NCI-H1930 (cell line): Measurements from ENCODE around the gene BRD3OS.
A peak's percentile ranks its signal among the peaks of the same experiment; 100 is the strongest.
"Not testable (repeated sequence)": the region's sequence is repeated elsewhere in the genome, so short reads cannot be mapped to it uniquely, and the experiment has no call there.

Experiments used
- DNase-seq, 2 experiments: peaks; one replicate each; lab custom pipeline; 2025; lab: John Stamatoyannopoulos, UW

Gene BRD3OS

DNA sequence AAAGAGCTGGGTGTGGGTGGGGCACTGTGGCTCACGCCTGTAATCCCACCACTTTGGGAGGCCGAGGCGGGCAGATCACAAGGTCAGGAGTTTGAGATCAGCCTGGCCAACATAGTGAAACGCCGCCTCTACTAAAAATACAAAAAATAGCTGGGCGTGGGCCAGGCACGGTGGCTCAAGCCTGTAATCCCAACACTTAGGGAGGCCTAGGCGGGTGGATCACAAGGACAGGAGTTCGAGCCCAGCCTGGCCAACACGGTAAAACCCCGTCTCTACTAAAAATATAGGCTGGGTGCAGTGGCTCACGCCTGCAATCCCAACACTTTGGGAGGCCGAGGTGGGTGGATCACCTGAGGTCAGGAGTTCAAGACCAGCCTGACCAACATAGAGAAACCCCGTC is 36.5 kb upstream of the BRD3OS start:
- DNase-seq = not testable (repeated sequence)

DNA sequence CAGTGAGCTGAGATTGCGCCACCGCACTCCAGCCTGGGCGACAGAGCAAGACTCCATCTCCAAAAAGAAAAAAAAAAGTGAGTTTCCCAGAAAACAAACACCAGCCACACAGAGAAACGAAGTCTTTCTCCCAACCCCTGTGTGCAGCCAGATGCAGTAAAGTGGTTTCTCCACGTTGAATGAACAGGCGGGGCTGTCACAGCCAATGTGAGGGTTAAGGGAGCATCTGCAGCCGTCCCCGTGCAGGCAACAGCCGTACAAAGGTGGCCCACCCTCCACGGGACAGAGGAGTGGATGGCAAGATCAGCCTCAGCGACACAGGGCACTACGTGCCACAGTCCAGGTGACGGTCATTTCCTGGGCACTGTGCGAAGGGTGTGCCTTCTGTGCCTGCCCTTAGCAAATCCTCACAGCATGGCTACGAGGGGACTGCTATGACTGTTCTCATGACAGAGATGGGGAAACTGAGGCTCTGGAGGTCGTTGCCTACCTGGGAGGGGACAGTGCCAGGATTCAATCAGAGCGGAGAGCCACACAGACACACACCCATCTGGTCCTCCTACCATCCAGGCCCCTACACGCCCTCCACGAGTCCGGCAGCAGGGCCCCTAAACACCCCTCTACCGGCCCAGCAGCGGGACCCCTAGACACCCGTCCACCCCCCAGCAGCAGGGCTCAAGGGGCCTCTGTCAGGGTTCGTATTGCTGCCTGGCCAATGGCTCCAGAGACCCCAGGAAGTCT is 35.5 kb upstream of the BRD3OS start:
- no peak for DNase-seq

DNA sequence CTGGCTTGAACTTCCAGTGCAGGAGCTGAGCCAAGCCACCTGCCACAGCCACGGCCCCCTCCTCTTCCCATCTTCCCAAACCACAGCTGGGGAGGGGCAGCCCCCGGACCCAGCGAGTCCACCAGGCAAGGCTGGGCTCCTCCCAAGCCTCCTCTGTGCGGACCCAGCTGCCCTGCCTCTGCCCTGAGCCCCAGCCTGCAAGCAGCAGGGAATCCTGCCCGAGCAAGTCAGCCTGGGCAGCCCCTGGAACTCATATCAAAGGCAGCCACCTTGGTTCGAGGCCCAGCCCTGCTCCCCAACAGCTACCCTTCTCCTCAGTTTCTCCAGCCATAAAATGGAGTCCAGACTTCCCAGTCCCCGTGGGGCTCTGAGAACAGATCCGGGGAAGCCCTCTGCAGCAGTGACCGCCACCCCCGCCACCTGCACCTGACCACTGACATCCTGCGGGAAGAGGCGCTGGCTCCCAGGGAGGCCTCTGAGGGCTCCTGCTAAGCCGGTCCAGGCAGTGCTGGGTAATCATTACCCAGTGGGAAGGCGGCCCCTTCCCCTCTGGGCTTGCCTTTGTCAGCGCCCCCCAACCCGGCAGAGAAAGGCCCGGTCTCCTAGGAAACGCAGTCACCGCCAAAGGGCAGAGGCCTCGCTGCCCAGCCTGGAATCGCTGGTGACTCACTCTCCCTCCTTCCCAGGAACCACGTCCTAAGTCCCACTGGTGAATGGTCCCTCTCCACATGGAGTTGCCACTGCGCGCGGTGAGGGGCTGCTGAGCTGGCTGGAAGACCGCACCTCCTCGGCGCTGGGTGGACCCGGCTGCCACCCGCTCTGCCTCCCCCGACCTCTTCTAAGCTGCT is 34.7 kb upstream of the BRD3OS start:
- no peak for DNase-seq

DNA sequence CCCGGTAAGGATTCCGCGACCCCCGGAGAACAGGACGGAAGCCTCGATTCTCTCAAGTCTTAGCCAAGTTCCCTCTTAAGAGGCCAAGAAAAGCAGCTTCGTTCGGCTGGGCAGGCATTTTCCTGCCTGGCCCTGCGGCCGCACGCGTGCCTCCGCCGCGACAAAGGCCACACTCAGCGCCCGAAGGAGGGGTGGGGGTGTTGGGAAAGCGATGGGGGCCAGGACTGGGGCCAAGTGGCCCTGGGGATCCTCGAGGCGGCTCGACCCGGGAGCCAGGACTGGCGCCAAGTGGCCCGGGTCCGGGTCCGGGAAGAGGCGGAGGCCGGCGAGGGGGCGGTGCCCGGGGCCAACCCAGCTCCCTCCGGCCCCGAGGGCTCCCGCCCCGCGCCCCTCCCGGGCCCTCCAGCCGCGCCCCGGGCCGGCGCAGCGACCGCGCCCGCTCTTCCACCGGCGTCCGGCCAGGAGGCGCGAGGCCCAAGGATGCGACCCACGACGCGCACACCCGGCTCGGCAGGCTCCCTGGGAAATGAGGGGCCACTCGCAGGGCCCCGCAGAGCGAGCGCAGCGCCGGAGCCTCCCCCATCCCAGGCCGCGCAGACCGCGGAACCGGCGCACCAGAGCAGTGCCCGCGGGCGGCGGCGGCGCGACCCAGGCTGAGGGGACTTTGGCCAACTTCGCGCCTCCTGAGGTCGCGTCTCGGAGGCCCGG is 33.9 kb upstream of the BRD3OS start:
- no peak for DNase-seq

DNA sequence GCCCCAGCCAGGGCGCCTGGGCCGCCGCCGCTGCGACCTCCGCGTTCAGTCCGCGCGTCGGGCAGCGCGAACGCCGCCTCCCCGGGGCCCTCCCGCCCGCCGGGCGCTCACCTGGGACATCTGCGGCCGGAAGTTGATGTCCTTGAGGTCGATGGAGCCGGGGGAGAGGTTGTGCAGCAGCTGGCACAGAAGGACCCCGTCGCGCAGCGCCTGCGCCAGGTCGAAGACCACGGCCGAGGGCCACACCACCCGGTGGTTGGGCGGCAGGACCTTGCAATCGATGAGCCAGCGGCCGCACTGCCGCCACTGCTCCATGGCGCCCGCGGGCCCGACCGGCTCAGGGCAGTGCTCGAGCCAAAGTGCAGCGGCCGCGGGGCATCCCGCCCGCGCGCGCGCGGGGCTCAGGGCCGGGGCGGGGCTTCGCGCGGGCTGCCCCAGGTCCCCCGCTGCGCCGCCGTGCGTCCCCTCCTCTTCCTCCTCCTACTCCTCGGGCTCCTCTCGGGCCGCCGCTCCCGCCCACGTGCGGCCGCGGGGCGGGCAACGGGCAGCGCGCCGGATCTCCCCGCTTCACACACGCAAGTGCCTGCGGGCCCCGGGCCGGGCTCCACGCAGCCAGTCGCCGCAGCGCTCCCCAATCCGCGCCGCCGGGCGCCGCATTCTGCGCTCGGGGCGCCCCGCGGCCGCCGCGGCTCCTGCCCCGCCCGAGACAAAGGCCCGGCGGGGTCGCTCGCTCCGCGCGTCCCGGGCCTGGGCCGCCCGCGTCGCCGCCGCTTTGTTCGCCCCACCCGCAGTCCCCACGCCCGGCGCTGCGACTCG is 33.1 kb upstream of the BRD3OS start, which contains the start of gene VAV2:
VAV2 (minus strand) TSS at position 361 of the 816 bp plus-strand sequence; CDS start at position 315, 46 bp downstream.
- peak; percentile 23 to 48 for DNase-seq

DNA sequence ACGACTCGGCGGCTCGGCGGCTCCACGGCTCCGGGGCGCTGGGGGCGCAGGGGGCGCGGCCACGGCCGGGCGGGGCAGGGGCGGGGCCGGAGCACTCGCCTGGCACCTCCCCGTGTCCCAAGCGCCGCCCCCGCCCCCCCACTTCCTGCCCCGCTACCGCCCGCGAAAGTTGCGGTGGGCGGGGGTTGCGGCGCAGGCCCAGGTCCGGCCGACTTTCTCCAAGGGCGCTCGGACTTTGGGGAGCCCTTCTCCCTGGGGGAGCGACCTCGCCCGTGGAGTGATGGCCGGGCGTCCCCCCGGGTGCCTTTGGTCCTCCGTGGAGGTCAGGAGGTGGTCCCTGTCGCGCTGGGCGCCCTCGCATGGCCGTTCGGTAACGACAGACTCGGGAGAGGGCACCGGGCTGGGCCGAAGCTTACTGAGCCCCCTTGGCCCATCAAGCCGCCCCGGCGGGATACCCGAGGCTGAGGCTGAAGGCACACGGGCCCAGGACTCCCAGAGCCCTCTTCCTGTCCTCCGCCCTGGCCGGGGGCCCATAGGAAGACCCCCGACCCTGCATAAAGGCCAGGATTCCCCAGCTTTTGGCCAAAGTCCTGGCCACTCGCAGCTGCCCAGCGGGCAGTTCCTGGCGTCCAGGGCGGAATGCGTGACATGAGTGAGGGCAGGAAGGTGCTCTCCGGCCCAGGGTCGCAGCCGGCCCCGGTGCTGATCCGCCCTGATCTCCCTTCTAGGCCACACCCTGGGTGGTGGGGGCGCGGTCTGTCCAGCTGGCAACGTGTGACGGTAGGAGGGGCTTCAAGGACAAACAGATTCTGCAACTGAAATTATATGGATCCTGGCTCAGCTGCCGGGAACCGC is 32.3 kb upstream of the BRD3OS start:
- DNase-seq = peak; percentile 36 to 63

DNA sequence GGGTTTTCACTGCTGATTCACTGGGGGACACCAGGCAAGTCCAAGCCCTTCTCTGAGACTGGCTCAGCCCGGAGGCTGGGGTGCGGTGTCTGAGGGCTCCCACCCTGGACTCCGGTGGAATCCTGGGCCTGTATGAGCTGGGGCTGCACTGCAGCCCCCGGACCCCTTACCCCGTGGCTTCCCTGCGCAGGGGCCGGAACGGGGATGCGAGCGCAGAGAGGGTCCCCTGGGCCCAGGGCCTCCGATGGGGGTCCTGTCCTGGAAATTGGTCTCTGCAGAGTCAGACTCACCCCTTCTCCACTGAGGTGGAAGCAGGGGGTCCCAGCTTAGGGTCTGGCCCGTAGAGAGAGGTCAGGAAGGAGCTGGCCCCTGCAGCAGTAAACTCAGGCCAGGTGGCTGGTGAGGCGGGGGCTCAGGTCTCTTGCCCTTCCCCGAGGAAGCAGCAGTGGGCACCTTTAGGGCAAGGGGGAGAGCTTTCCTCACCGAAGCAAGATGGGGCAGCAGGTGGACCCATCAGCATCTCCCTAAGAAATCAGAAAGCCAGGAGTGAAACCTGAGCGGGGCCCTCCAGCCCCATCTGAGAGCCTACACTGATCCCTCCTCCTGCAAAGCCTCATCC is 31.5 kb upstream of the BRD3OS start:
- DNase-seq = no peak

DNA sequence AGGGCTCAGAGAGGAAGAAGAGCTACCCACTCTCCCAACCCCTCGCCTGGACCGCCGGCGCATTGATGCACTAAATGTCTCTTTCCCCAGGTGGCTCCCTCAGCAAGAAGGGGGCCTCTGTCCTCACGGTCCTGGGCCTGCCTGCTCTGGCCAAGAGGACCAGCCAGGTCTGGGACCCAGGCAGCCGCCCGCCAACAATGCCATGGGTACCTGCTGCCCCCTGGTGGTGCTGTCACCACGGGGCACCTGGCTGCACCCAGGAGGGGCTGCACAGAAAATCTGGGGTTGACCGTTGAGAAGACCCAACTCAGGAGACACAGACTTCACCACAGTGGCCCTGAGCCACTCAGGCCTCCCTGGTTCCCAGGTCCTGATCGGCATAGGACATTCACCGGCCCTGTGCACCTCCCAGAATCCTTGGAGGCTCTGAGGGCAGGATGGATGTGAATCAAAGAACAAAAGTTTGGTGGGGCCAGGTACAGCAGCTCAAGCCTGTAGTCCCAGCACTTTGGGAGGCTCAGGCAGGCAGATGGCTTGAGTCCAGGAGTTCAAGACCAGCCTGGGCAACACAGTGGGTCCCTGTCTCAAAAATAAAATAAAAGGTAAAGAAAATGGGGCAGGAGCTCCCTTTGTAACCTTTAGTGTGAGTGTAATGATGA is 30.8 kb upstream of the BRD3OS start:
- DNase-seq = peak; percentile 50 to 58

DNA sequence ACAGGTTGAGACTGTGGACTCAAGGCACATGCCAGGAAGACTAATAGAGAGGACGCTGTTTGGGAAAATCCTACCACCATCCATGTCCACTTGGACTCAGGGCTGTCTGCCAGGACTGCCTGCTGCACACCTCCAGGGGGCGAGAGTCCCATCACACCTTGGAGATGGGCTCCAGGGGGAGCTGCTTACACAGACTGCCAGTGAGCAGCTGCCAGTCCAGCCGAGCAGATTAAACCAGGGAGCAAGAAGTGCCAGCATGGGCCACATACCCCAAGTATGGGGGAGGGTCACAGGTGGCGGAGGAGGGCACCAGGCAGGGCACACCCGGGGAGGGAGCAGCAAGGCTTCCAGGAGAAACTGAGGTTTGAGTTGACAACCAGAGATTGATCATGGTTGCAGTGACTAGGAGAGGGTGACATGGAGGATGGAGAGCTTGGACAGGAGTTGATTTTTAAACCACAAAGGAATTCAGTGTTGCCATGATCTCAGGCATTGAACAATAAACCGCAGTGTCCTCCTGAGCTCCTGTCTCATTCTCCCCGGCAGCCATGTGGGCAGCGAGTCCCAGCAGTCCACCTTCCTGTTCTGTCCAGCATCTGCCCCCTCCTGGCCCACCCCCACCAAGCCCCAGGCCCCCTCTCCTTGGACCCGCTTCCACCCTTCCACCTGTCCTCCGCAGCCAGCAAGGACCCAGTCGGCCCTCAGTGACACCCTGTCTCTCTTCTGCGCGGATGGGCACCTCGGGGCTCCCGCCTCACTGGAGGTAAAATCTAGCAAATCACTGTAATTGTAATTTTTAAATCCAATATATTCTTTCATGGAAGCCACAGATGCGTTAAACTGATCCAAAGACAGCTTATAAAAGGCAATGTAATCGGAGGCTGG is 30.0 kb upstream of the BRD3OS start:
- peak; percentile 12 to 13 for DNase-seq

DNA sequence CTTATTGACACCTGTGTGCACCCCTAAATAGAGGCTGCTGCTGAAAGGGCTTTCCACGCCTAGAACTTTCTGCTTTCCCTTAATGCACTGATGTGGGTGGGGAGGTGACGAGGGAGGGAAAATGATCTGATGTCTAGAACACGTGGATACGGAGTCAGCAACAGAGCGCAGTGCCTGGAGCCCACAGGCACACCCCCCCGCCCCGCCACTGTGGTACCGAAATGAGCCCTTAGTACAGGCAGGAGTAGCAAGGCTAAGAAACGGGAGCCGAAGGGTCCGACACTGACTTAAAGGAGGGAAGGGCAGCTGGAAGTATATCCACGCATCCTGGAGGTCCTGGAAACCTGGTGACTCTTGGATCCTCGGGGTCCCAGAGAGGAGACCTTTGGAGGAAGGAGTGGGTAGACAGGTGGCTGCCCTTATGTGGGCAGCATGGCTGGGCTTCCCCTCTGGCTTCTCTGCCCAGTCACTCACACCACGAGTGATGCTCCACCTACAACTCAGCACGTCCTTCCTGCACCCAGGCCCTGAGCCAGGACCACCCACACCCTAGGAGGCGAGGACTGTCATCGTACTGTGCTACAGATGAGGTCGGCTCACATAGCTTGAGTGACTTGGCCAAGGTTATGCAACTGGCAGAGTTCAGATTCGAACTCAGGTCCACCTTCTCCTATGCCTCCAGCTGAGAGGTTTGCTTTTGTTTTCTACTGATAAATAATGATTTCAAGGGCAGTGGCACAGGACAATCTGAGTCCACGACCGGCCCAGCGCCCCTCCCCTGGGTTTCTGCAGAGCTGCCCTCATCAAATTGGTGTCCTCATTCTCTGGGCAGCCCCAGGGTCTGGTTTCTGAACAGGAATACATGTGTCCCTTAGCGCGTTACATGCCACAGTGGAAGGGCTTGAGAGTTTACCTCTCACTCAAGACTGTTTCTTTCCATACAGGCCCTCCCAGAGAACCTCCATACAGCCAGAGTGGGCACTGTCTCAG is 28.5 kb upstream of the BRD3OS start:
- no peak for DNase-seq

DNA sequence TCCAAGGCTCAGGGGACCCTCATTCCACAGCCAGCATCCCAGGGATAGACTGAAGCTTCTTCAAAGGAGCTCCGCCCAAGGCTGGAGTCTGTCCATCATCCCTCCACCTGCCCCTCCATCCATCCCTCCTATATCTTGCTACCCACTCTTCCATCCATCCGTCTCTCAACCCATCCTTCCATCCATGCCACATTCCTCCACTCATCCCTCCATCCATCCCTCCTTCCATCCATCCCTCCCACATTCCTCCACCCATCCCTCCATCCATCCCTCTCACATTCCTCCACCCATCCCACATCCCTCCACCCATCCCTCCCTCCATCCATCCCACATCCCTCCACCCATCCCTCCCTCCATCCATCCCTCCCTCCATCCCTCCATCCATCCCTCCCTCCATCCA is 27.7 kb upstream of the BRD3OS start:
- DNase-seq = no peak

DNA sequence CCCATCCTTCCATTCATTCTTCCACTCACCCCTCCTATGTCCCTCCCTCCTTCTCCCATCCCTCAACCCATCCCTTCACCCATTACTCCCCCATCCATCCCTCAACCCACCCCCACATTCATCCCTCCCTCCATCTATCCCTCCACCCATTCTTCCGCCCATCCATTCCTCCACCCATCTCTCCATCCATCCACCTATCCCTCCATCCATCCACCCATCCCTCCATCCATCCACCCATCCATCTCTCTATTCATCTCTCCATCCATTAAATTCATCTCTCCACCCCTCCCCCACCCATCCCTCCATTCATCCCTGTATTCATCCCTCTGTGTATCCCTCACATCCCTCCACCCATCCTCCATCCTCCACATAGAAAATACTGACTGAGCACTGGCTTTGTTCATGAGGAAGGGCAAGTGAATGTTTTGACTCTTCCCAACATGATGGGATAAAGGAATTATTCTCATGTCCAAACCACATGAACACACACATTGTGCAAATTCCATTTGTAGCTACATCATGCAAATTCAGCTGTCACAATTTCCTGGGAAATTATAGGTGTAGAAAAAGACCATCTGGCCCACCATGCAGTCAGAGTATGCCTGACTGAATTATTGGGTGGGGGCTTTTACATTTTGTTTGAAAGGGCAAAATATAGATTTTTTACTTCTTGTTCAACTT is 26.2 kb upstream of the BRD3OS start:
- DNase-seq = no peak

DNA sequence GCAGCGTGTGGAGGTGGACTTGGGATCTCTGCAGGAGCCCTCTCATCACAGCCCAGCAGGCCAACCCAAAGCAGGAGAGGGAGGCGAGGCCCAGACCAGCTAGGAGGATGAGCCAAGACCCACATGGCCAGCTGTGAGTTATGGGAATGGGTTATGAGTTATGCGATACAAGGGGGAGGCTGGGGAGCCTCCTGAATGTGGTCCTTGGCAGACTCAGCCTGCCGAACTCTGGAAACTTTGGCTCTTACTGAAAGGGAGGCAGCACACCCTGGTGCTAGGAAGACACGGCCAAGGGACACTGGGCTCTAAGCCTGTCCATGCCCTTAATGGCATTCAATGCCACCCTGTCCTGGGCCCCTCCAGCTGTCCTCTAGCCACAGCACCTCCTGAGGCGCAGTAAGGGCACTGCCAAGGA is 25.4 kb upstream of the BRD3OS start:
- DNase-seq = no peak

DNA sequence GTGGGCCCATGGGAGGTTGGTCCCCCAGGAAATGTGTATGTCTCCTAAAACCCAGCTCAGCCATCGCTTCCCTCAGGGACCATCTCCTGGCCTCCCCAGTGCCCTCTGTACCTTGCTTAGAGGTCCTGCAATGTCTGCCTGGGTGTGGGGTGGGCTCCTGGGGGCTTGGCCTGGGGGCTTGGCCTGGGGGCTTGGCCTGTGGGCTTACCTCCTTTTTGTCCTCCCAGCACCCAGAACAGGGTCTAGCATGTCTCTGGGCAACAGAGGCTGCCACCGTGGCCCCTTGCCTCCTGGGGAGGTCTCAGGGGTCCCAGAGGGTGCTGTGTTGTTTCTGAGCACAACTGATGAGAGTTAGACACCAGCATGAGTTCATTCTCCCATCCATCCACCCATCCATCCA is 22.5 kb upstream of the BRD3OS start:
- DNase-seq = no peak

DNA sequence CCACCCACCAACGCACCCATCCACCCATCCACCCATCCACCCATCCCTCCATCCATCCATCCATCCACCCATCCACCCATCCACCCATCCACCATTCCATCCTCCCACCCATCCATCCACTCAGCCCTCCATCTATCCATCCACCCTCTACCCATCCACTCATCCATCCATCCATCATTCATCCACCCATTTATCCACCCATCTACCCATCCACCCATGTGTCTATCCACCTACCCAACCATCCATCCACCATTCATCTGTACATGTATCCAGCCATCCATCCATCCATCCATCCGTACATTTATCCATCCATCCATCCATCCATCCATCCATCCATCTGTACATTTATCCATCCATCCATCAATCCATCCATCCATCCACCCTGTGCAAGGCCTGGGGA is 22.0 kb upstream of the BRD3OS start:
- no peak for DNase-seq

DNA sequence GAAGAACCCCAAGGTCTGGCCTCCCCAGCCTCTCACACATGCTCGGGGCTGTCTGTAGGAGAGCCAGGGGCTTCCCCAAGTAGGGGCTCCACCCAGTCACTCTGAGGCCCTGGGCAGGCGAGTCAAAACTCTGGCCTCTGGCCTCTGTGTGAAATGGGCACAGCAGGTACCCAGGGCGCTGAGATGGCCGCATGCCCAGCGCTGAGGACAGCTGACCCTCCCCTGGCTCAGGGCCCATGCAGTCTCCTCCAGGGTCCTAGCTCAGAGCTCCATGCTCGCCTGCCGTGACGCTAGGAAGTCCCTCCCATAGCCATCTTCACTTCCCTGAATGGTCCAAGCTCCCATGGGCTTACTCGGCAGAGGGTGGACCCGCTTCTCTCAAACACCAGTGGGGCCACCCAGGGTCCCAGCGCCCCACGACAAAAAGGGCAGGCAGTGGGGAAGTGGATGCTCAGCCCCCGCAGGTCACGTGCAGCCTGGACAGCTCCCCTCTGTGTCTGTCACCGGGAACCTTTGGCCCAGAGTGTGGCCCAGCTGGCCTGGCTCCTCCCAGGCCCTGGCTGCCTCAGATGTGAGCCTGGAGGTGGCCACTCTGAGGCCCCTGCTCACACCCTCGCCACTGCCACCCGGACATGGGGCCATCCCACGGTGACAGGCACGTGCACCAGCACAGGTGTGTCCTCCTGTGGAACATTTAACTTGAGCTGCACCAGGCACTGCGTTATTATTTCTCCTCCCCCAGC is 21.0 kb upstream of the BRD3OS start:
- DNase-seq = no peak
